Fibroblast of mammary gland (primary cell): ENCODE measurements around the gene LHX5.

Experiments used
- DNase-seq: peaks from one replicate; pipeline ENCODE4 v3.0.0-alpha.2; 2010; ENCODE audit warnings: low read depth
- H3K4me3 ChIP-seq: 2 replicates; pipeline ENCODE4 v1.5.1; 2011; ENCODE audit warnings: low read depth, mild to moderate bottlenecking, low read length, moderate library complexity; ENCODE audit not compliant: control insufficient read depth
- CTCF ChIP-seq: conservative IDR thresholded peaks from 2 replicates; pipeline ENCODE4 v1.5.1; 2011; ENCODE audit warnings: low read depth, low read length, inconsistent platforms; ENCODE audit not compliant: control insufficient read depth, insufficient read depth

Gene LHX5

GRCh38 chr12:113425960-113426453 lies 45.7 kb downstream of the LHX5 start:
- TF ChIP-seq CTCF, result no peak
- H3K4me3 ChIP-seq, result no peak overlapping the region
- no peak for DNase-seq

GRCh38 chr12:113424915-113425823 lies 46.5 kb downstream of the LHX5 start:
- peak; percentile 53 for DNase-seq
- no peak overlapping the region for H3K4me3 ChIP-seq
- TF ChIP-seq CTCF, result peak; percentile 85

- DNase-seq, result no peak
- H3K4me3 ChIP-seq, result no peak overlapping the region
- no peak for TF ChIP-seq CTCF
These were observed 47.2 kb downstream of the LHX5 start for GRCh38 chr12:113424456-113424855.

- peak overlapping the region; percentile 63 for H3K4me3 ChIP-seq
- DNase-seq, result peak; percentile 8
- TF ChIP-seq CTCF, result no peak
These were observed 48.6 kb downstream of the LHX5 start for GRCh38 chr12:113422886-113423669.

GRCh38 chr12:113422030-113422885 lies 49.4 kb downstream of the LHX5 start, which contains the start of gene SDSL:
TSS of gene SDSL (plus strand) at chr12:113422380. CDS start at chr12:113427983, 5,603 bp downstream.
- peak within 1 kb of the TSS; percentile 63 for H3K4me3 ChIP-seq
- TF ChIP-seq CTCF, result no peak
- peak; percentile 83 for DNase-seq
